ENCODE measurements around the gene PTPN22. TPM values are rescaled to one million over a fixed set of nuclear protein-coding genes. Genes with fewer than 3 reads are reported as not detected.

The PTPN22 gene
- total and polyA plus RNA-seq, 9 of the 15 experiments (the other 6 are each of a cell fraction or from before 2014, with no cell fraction given) = 0.45 to 4.6 (median 1.1) TPM

GRCh38 chr1:113811888-113812660 is 59.4 kb downstream of the PTPN22 start, which contains the start of gene RSBN1 (continued):
- TF ChIP-seq ZNF407 (IDR thresholded peaks at IDR 0.05; ENCODE audit: low read depth) (peak; percentile 94), NR1H2 (CRISPR knock-in tag; IDR thresholded peaks at IDR 0.05) (no peak), TARDBP (IDR thresholded peaks at IDR 0.05) (peak; percentile 29; the same call in 1 of the 2 replicates), ESRRA (IDR thresholded peaks at IDR 0.05; ENCODE audit: borderline replicate concordance, low read depth) (peak; percentile 62), MCM3 (IDR thresholded peaks at IDR 0.05) (no peak), SMARCA5 (IDR thresholded peaks at IDR 0.05) (no peak), NR2C2 (CRISPR knock-in tag; IDR thresholded peaks at IDR 0.05) (no peak), NR2C2 (tag; IDR thresholded peaks at IDR 0.05) (peak; percentile 89), ZNF778 (CRISPR knock-in tag; IDR thresholded peaks at IDR 0.05) (no peak)
- TF ChIP-seq, protein P1, sequence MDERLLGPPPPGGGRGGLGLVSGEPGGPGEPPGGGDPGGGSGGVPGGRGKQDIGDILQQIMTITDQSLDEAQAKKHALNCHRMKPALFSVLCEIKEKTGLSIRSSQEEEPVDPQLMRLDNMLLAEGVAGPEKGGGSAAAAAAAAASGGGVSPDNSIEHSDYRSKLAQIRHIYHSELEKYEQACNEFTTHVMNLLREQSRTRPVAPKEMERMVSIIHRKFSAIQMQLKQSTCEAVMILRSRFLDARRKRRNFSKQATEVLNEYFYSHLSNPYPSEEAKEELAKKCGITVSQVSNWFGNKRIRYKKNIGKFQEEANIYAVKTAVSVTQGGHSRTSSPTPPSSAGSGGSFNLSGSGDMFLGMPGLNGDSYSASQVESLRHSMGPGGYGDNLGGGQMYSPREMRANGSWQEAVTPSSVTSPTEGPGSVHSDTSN (CRISPR knock-in tag; IDR thresholded peaks at IDR 0.05; ENCODE audit: low read depth) = 0 out of 2 replicates have a peak, but pooled peaks have one; percentile 15
- TF ChIP-seq, protein P1 (tag; conservative IDR thresholded peaks at IDR 0.05; ENCODE audit: low read depth) = peak; percentile 48; the same call in 1 of the 2 replicates
- TF ChIP-seq, protein P2, sequence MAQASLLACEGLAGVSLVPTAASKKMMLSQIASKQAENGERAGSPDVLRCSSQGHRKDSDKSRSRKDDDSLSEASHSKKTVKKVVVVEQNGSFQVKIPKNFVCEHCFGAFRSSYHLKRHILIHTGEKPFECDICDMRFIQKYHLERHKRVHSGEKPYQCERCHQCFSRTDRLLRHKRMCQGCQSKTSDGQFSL (CRISPR knock-in tag; IDR thresholded peaks at IDR 0.05) = peak; percentile 96
- TF ChIP-seq, protein P2 (tag; IDR thresholded peaks at IDR 0.05) = peak in 1 of 2 experiments; percentile 94; a peak in 2 of 4 replicates
- TF ChIP-seq, protein P3, sequence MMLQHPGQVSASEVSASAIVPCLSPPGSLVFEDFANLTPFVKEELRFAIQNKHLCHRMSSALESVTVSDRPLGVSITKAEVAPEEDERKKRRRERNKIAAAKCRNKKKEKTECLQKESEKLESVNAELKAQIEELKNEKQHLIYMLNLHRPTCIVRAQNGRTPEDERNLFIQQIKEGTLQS (IDR thresholded peaks at IDR 0.05) = peak; percentile 45; the same call in 1 of the 2 replicates
- TF ChIP-seq, protein P3 (CRISPR knock-in tag; conservative IDR thresholded peaks at IDR 0.05) = no peak

All from K562 (cell line).